Esophagus (tissue), 2 donors: ENCODE results near the gene KIZ. TPM values are rescaled to one million over a fixed set of nuclear protein-coding genes. Genes with fewer than 3 reads are reported as not detected.

ENCODE experiments used
- H3K27ac ChIP-seq, 2 donors: one replicate each; pipeline ENCODE4 v1.5.1; 2013; ENCODE audit warnings: low read depth in 2 of 2, mild to moderate bottlenecking in 2 of 2, inconsistent platforms in 1 of 2, low read length in 1 of 2, moderate library complexity in 1 of 2
- H3K27me3 ChIP-seq, 2 donors: one replicate each; pipeline ENCODE4 v1.6.1; 2013; ENCODE audit warnings: low read length in 2 of 2, control low read depth in 1 of 2, mild to moderate bottlenecking in 1 of 2; ENCODE audit not compliant: insufficient read depth in 2 of 2, control insufficient read depth in 1 of 2
- H3K36me3 ChIP-seq, 2 donors: one replicate each; pipeline ENCODE4 v1.6.1; 2013; ENCODE audit warnings: low read length in 1 of 2; ENCODE audit not compliant: control insufficient read depth in 2 of 2, insufficient read depth in 2 of 2
- H3K4me1 ChIP-seq, 2 donors: one replicate each; pipeline ENCODE4 v1.6.1; 2013; ENCODE audit warnings: low read length in 1 of 2; ENCODE audit not compliant: control insufficient read depth in 2 of 2, insufficient read depth in 2 of 2
- H3K4me3 ChIP-seq, 2 donors: one replicate each; pipeline ENCODE4 v1.5.1; 2013; ENCODE audit warnings: low read length in 2 of 2, mild to moderate bottlenecking in 2 of 2, low read depth in 1 of 2, moderate library complexity in 1 of 2
- H3K9me3 ChIP-seq, 2 donors: one replicate each; pipeline ENCODE4 v1.6.1; 2013; ENCODE audit warnings: mild to moderate bottlenecking in 2 of 2, low read depth in 1 of 2, low read length in 1 of 2, moderate library complexity in 1 of 2; ENCODE audit not compliant: control insufficient read depth in 2 of 2, insufficient read depth in 1 of 2
- WGBS, 2 donors: extraction: QIAGEN DNeasy Blood & Tissue Kit; methylation state at CpG; one replicate each; pipeline ENCODE4 v1.1.7; 2013; 5-methylcytosine and 5-hydroxymethylcytosine counted together
- polyA plus RNA-seq, 2 donors: library from polyadenylated mRNA; stranded (reverse); fragments of 200-250 nt; gene quantifications; one replicate each; pipeline ENCODE4 v1.2.3, GENCODE V29; 2013
- donor health status: healthy with polysubstance abuse.
- donor health status: Bipolar disorder and iron deficiency.

KIZ gene
- polyA plus RNA-seq, 2 donors = 4.0 to 5.7 TPM

DNA sequence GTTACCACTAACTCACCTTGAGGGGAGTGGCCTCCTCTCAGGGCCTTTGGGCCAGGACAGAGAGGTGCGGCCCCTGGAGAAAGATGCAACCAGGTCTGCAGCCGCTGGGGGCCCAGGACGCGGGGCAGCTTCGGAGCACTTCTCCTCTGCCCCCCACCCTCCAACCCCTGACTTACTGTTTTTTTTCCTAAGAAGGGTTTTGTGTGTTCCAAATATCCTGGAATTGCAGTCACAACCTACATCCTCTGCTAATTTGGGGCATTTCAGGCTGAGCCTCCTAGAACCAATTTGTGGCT, 21.5 kb upstream of the KIZ start:
- Histone ChIP-seq H3K9me3 (peaks cover 0 to 3% of the 10 kb centered on the region in 2 donors), H3K4me1 (peaks cover 20 to 34% of the 10 kb centered on the region in 2 donors), H3K36me3 (no peaks in the 10 kb centered on the region), H3K4me3 (no peak overlapping the region), H3K27ac (no peak overlapping the region), H3K27me3 (peaks cover 7 to 55% of the 10 kb centered on the region in 2 donors)
- WGBS, 2 donors = 30 to 35% methylated on average over 5 of the region's 5 CpGs

DNA sequence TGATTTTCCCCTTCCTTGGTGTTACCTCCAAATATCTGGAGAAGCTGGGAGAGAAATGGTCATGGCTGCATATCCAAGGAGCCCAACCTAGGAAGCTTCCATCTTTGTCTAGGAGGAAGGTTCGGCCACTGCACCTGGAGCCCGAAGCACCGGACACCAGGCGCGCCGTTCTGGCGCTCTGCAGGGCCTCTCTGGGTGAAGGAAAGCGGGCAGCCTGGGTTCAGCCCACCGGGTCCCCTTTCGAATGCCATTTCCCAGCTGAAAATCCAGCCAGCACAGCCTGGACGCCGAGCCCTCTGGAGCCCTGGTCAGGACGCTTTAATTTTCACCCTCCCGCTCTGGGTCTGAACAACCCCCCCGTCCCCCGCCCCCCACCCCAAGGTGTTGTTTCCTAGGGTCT, 21.0 kb upstream of the KIZ start:
- Histone ChIP-seq H3K4me3 (no peak overlapping the region), H3K27ac (no peak overlapping the region), H3K36me3 (no peaks in the 10 kb centered on the region), H3K27me3 (peaks cover 7 to 52% of the 10 kb centered on the region in 2 donors), H3K4me1 (peaks cover 20 to 34% of the 10 kb centered on the region in 2 donors), H3K9me3 (peaks cover 0 to 3% of the 10 kb centered on the region in 2 donors)
- WGBS, 2 donors = 10 to 18% methylated on average over 16 of the region's 16 CpGs

DNA sequence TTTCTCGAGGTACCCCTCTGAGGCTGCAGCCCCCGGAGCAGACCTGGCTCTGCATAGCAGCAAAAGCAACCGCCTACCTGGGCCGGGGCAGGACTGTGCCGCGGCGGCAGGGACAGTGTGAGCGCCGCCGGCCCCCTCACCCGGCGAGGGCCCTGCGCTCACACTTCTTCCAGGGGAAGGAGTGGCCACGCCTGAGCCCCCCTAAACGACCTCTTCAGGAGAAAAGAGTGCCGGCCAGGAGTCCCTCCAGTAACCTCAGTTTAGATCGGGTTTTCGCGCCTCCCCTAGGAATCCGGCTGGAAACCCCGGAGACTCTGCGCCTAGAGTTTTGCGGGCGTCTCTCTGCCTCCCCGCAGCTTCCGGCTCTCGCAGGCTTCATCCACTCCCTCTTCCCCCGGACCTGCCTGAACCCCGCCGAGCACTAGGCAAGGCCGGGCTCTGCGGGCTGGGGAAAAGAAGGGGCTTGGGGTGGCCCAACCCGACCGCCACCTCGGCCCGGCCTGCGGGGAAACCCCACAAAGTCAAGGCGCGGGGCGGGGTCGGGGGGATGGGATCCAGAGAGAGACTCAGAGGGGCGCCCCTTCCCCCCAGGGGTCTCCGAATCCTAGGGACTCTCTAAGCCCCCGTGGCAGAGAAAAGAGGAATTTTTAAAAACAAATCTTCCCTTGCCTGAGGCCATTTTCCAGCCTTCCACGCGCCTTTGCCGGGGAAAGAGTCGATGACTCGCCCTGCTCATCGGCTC, 20.3 kb upstream of the KIZ start:
- Histone ChIP-seq H3K4me1 (peaks cover 20 to 33% of the 10 kb centered on the region in 2 donors), H3K4me3 (peak overlapping the region in 1 of 2 donors; percentile 7), H3K36me3 (no peaks in the 10 kb centered on the region), H3K27ac (no peak overlapping the region), H3K9me3 (peaks cover 0 to 2% of the 10 kb centered on the region in 2 donors), H3K27me3 (peaks cover 7 to 45% of the 10 kb centered on the region in 2 donors)
- 3 to 5% methylated on average over 48 to 50 of the region's 50 CpGs for WGBS, 2 donors

- peaks cover 19 to 25% of the 10 kb centered on the region in 2 donors for H3K4me1 ChIP-seq
- peak within 1 kb of the TSS in 1 of 2 donors; percentile 7 for H3K4me3 ChIP-seq
- whole genome bisulfite sequencing, 2 donors = 10 to 11% methylated on average over 43 of the region's 43 CpGs
- H3K9me3 ChIP-seq = no peaks in the 10 kb centered on the region
- no peak within 1 kb of the TSS for H3K27ac ChIP-seq
- H3K36me3 ChIP-seq = no peaks in the 10 kb centered on the region
- peaks cover 7 to 39% of the 10 kb centered on the region in 2 donors for H3K27me3 ChIP-seq
Measured at GRCh38 chr20:21106171-21107017, 19.5 kb upstream of the KIZ start, which contains the start of gene LINC00237. Gene LINC00237, minus strand, starts transcription at chr20:21106358.

DNA sequence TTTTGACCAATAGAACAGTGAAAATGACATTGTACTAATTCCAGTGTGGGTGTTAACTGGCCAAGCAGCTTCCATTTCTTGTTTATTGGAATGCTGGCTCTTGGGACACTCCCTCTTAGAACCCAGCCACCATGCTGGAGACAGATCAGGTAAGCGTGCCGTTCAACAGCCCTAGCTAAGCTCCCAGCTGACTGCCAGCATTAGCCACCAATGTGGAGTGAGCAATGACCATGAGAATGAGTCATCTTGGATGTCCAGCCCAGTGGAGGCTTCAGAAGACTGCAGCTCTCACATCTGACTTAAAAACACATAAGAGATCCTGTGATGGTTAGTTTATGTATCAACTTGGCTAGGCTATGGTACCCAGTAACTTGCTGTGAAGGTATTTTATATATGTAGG, 16.7 kb upstream of the KIZ start:
- no peaks in the 10 kb centered on the region for H3K36me3 ChIP-seq
- peaks cover 3 to 19% of the 10 kb centered on the region in 2 donors for H3K27me3 ChIP-seq
- H3K27ac ChIP-seq = no peak overlapping the region
- WGBS, 2 donors = 86 to 92% methylated on average over 2 of the region's 2 CpGs
- peaks cover 5 to 12% of the 10 kb centered on the region in 2 donors for H3K4me1 ChIP-seq
- no peak overlapping the region for H3K4me3 ChIP-seq
- H3K9me3 ChIP-seq = no peaks in the 10 kb centered on the region

DNA sequence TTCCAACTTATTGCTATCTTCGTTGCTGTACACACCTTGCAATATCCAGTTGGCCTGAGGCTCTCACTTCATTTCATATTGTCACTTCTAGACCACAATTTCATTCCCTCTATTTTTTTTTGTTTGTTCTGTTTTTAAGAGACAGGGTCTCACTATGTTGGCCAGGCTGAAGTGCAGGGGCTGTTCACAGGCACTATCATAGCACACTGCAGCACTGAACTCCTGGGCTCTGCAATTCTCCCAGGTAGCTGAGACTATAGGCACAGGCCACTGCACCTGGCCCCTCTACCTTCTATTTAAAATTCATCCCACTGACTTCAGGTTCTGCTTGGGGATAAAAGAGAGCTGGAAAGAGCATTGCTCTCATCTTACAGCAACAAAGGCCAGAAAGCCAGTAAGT, 15.1 kb upstream of the KIZ start:
- Histone ChIP-seq H3K27ac (no peak overlapping the region), H3K4me1 (peaks cover 0 to 4% of the 10 kb centered on the region in 2 donors), H3K36me3 (no peaks in the 10 kb centered on the region), H3K9me3 (no peaks in the 10 kb centered on the region), H3K4me3 (no peak overlapping the region), H3K27me3 (peaks cover 3 to 4% of the 10 kb centered on the region in 2 donors)
- WGBS, 2 donors = 91 to 93% methylated on average over 1 of the region's 1 CpG

GRCh38 chr20:21111416-21111815, 14.5 kb upstream of the KIZ start:
- WGBS, 2 donors = 83 to 84% methylated on average over 2 of the region's 2 CpGs
- H3K9me3 ChIP-seq = peaks cover 0 to 2% of the 10 kb centered on the region in 2 donors
- no peak overlapping the region for H3K4me3 ChIP-seq
- no peaks in the 10 kb centered on the region for H3K4me1 ChIP-seq
- H3K36me3 ChIP-seq = no peaks in the 10 kb centered on the region
- peaks cover 0 to 3% of the 10 kb centered on the region in 2 donors for H3K27me3 ChIP-seq
- H3K27ac ChIP-seq = no peak overlapping the region

- Histone ChIP-seq H3K27ac (no peak overlapping the region), H3K4me1 (no peaks in the 10 kb centered on the region), H3K27me3 (no peaks in the 10 kb centered on the region), H3K4me3 (no peak overlapping the region), H3K36me3 (no peaks in the 10 kb centered on the region), H3K9me3 (peaks cover 0 to 3% of the 10 kb centered on the region in 2 donors)
- WGBS, 2 donors = 85 to 86% methylated on average over 4 of the region's 4 CpGs
Measured at GRCh38 chr20:21113697-21114096, 12.2 kb upstream of the KIZ start.

- WGBS, 2 donors = 91 to 93% methylated on average over 15 of the region's 15 CpGs
- Histone ChIP-seq H3K27ac (no peak overlapping the region), H3K4me3 (no peak overlapping the region), H3K36me3 (no peaks in the 10 kb centered on the region), H3K4me1 (no peaks in the 10 kb centered on the region), H3K27me3 (no peaks in the 10 kb centered on the region), H3K9me3 (peaks cover 0 to 3% of the 10 kb centered on the region in 2 donors)
Measured at GRCh38 chr20:21114584-21114983, 11.3 kb upstream of the KIZ start.
